ENCODE data around the gene FHIT.

DNA sequence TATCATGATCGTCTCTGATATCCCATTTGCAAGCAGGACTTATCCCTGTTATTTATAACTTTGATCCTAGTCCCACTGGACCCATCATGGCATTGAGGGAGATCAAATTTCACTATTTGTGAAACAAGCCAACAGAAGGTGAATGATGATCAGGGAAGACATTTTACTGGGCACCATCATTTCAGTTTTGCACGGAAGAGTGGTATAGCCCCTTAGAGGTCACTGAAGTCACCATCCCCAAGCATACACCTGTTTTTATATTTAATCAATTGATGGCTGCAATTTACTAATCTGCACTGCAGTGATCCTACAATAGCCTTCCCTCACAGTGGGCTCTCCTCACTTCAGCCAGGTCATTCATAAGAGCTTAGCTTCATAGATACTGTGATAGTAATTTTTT, 132.4 kb downstream of the FHIT start:
- no peak for TF ChIP-seq CTCF (IDR thresholded peaks at IDR 0.05; ENCODE audit: low read depth, low read length, poor library complexity, severe bottlenecking)
- no peak for TF ChIP-seq EZH2phosphoT487 (IDR thresholded peaks at IDR 0.05; ENCODE audit: borderline replicate concordance, low read length)
